GM19240 (cell line): Measurements from ENCODE around the gene HPN.
A peak's percentile ranks its signal among the peaks of the same experiment; 100 is the strongest.
"Not testable (repeated sequence)": the region's sequence is repeated elsewhere in the genome, so short reads cannot be mapped to it uniquely, and the experiment has no call there.

Experiments
- DNase-seq: peaks from one replicate; pipeline ENCODE4 v3.0.0; 2011; ENCODE audit warnings: low spot score; ENCODE audit not compliant: insufficient read length

Gene HPN

DNA sequence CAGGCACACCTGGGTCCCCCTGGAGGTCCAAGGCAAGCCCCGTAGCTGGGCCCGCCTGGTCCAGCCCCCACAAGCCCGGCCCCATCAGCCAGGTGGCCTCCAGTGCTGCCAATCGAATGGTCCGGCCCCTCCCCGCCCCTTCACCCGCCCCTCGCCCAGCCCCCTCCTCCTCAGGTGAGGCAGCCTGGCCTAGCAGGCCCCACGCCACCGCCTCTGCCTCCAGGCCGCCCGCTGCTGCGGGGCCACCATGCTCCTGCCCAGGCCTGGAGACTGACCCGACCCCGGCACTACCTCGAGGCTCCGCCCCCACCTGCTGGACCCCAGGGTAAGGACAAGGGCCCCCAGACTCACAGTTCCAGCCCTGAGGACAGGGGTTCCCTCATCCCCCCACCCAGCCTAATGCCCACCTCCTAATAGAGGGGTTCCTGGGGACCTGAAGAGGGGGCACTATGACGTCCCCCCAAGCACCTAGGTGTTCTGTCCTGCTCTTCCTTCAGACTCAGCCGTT, at the start of gene HPN:
HPN (plus strand) TSS at position 174 of the 508 bp plus-strand sequence. CDS start 786 bp downstream, outside the sequence.
- no peak for DNase-seq

DNA sequence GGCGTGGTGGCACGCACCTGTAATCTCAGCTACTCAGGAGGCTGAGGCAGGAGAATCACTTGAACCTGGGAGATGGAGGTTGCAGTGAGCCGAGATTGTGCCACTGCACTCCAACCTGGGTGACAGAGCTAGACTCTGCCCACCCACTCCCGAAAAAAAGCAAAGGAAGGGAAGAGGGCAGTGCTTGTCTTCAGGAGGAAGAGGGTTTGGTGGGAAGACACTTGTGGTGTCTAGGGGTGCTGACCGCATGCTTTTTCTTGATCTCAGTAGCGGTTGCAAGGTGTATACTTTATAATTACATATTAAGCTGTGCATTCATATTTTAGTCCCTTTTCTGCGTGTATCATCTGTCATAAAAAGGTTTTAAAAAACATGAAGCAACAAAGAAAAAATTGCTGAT, 48.9 kb upstream of the HPN start:
- DNase-seq: not testable (repeated sequence)

DNA sequence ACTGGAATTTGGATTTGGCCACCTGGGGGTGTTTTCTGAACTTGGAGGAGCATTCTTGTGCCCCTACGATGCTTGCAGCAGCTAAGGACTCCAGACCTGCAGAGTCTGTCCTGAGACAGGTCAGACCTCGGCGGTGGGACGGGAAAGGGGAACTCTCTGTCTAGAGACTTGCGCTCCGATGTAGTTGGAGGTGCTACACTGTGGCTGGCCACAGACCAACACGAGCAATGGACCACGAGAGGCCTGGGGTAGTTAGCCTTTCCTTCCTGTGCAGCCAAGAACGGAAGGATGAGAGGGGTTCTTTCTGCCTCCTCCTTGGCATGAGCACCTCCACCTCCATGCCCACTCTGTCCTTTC, 47.3 kb upstream of the HPN start:
- no peak for DNase-seq

DNA sequence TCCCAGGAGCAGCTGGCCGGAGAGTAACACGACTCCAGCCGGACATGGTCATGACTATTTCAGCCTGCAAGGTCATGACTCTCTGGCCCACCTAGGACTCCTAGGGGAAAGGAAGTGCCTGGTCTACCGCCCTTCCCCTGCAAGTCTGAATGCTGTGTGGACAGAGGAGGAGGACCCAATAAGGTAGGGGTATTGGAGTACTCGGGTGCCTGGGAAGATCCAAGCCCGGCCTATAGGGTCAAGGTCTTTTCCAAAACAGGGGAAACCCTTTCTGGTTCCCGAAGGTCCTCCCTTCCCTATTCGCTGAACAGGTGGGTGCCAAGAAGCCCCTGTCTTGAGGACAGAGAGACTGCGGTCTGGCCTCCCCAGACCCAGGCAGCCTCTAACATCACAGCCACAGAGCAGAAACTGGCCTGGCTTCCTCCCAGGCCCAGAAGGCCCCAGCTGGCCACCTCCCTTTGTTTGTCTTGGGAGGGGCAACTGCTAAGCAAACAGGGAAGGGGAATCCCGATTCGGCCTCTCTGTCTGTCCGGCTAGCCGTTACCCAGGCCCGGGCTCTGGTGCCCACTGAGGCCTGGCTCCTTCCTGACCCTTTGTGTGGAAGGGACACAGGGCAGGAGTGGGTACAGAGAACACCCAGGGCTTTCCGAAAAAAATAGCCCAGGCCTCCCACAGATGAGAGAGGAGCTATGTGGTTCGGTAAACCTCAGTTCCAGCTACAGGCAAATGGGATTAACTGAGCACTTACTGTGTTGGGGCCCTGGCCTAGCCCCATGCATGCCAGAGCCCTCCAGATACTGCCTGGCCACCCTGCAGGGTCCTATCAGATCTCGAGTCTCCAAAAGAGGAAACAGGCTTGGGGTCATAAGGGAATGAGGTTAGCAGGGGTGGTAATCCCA, 46.6 kb upstream of the HPN start:
- no peak for DNase-seq

DNA sequence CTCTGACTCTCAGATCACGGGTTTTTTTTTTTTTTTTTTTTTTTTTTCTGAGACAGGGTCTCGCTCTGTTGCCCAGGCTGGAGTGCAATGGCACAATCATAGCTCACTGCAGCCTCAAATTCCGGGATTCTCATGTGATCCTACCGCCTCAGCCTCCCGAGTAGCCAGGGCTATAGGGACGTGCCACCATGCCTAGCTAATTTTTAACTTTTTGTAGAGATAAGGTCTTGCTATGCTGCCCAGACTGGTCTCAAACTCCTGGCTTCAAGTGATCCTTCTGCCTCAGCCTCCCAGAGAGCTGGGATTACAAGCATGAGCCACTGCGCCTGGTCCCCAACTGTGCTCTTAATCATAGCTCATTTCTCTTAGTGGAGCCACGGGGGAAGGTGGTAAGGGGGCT, 46.0 kb upstream of the HPN start:
- no peak for DNase-seq

DNA sequence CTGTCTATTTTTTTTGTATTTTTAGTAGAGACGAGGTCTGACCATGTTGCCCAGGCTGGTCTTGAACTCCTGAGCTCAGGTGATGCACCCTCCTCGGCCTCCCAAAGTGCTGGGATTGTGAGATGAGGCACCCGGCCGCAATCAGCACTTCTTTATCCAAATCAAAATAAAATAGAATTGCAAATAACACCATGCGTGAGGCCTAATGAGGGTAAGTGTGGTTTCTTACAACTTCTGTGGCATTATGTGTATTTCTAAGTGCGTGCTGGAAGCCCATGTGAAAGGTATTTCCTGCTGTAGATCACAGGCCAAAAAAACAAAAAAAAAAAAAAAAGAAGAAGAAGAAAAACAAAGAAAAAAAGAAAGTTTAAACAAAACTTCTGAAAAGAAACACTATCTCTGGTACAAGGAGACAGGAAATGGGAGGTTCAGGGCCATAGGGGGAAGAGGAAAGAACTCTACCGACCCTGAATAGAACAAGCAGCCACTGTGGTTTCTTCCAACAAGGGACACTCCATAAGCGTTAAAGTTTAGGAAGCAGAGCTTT, 44.4 kb upstream of the HPN start:
- no peak for DNase-seq

DNA sequence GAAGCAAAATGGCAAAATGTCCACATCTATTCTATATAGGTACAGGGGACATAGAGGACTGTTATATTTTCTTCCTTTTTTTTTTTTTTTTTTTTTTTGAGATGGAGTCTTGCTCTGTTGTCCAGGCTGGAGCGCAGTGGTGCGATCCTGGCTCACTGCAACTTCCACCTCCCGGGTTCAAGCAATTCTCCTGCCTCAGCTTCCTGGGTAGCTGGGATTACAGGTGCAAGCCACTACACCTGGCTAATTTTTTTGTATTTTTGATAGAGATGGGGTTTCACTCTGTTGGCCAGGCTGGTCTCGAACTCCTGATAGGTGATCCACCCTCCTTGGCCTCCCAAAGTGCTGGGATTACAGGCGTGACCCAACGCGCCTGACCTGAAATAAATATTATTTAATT, 43.3 kb upstream of the HPN start:
- not testable (repeated sequence) for DNase-seq

DNA sequence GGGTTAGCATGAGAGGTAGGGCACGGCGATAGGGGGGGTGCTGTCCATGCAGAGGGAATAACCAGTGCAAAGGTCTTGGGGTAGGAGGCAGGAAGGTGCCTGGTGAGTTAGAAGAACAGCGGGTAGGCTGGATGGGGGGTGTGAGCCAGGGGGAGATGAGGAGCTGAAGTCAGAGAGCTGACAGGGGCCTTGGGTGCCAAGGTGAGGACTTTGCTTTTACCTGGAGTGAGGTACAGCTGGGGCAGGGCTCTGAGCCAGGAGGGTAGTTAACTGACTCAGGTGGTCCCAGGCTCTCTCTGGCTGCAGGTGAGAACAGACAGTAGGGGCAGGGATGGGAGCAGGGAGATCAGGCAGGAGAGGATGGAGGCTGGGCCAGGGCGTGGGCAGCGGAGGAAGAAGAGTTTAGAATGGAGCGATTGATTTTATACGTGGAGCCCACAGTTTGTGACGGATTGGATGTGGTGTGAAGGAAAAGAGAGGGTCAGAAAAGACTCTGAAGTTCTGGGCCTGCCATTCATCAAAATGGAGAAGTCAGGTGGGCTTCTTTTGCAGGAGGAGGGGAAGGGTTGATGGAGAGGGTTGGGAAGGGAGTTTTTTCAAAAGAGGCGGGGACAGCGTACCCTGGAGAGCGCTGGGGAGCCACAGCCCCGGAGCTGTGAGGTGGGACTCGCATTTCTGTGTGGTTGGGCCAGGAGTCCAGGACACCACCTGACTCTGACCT, 42.6 kb upstream of the HPN start:
- DNase-seq: no peak

DNA sequence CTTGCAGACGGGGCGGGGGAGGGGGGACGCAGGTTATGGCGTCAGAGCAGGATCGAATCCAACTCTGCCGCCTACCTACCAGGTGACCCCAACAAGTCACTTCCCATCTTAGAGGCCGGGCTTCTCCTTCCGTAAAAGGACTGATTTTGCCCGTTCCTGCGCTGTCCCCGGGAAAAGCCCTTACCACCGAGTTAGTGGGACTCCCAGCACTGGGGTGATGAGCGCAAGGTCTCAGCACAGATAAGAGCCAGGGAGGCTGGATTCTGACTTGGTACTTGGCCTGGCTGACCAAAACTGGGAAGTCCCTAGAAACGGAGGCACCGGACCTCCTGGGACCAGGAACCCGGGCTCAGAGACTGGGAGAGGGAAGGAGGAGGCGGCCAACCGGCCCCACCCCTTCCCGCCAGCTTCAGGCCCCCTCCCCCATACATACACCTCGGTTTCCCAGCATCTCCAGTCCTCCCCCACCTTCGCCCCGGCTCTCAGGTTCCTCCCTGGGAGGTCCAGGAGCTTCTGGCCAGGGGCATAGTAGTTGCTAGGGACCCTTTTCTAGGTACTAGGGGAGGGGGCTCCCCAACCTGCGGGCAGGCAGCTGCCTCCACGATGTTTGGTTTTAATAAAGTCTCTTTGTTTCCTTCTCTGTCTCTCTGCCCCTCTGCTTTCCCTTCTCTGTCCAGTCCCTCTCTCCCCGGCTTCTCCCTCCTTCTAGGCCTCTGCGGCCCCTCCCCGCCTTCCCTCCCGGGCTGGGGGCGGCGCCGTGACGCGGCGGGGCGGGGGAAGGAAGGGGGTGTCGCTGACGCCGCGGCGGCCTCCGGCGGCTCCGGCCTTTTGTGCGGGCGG, 41.8 kb upstream of the HPN start, which contains the start of gene GRAMD1A:
GRAMD1A (plus strand) TSS at position 826 of the 840 bp plus-strand sequence. CDS start 156 bp downstream, outside the sequence.
- DNase-seq: peak; percentile 88

DNA sequence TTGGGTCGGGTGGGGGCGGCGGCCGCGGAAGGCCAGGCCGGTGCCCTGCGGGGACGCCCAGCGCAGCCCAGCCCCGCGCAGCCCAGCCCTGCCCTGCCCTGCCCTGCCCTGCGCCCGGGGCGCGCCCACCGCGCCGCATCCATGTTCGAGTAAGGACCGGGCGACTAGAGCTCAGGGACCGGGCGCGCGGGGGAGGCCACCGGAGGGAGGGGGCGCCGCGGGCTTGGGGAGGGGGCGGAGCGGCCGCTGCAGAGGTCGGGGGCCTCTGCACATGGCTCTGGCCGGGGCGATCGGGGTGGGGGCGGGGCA, 41.2 kb upstream of the HPN start:
- DNase-seq: no peak

DNA sequence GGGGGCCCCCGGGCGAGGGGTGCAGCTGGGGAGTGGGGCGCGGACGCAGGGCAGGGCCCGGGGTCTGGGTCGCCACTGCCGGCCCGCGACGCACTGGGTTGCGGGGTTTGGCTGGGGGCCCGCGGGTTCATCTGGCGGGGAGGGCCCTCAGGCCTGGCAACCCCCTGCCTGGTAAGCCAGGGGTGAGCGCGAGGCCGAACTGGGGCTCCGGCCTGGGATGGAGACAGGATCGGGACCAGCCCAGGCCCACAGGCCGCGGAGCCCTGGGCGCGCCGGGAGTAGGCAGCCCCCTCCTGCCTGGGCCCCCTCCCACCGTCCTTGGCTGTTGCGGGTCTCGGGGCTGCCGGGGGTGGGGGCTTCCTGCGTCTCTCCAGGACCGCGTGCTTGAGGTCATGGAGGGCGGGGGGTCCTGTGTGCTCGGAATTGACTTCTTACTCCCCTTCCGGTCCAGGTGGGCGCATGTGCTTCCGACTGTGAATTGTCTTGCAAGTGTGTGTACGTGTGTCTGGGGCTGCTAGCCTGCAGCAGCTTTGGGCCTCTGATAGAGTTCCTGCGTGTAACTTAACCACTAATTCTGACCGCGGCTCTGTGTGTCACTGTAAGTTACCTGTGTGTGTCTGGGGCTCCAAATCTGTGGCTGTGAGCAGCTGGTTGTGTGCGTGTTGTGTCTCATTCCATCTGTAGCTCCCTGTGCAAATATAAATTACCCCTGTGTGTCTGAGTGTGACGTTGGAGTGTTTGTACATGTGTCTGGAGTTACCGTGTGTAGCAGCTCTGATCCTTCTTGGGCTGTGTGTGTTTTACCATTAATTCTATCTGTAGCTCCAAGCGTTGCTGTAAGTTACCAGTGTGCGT, 40.6 kb upstream of the HPN start:
- DNase-seq: no peak

DNA sequence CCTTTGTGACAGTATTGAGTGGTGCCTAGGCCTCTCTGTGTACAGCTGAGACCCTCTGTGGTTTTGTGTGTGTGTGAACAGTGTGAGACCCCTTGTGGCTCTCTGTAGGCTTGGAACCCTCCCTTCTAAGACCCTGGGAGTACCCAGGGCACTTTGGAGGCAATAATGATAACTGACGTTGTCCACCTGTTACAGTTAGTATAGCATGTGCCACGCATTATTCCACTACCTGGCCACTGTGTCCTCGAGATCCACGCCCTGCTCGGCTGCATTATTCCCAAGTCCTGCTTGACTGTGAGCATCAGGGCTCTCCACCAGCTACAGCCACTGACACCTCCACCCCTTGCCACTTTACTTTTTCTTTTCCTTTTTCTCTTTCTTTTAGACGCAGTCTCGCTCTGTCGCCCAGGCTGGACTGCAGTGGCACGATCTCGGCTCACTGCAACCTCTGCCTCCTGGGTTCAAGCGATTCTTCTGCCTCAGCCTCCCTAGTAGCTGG, 39.4 kb upstream of the HPN start:
- no peak for DNase-seq

DNA sequence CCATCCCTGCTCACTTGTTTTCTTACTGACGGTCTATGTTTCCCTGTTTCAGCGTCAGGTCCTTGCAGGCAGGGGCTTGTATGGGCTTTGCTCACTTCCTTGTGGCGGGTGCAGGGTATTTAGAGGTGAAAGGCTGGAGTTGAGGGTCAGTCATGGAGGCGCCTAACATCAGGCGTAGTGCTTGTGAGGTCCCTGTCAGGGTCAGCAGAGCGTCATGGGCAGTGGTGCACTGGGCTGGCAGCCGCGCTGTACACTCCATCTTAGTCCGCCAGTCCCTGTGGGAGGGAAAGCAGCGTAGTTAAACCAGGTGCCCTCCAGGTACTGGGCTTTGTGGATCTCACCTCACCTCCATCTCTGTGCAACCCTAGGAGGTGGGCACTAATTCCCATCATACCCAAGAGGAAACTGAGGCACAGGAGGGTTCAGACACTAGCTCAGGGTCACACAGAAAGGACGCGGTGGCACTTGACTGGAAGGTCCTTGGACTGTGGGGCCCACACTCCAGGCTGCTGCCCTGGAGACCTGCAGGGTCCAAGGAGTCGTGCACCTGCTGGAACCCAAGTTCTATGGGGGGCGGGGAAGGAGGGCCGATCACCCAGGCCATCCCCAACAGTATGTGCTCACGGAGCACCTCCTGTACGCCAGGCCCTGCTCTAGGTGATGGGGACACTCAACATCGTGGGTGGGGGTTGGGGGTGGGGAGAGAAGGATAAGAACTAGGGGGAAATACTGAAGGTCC, 36.8 kb upstream of the HPN start:
- DNase-seq: no peak

DNA sequence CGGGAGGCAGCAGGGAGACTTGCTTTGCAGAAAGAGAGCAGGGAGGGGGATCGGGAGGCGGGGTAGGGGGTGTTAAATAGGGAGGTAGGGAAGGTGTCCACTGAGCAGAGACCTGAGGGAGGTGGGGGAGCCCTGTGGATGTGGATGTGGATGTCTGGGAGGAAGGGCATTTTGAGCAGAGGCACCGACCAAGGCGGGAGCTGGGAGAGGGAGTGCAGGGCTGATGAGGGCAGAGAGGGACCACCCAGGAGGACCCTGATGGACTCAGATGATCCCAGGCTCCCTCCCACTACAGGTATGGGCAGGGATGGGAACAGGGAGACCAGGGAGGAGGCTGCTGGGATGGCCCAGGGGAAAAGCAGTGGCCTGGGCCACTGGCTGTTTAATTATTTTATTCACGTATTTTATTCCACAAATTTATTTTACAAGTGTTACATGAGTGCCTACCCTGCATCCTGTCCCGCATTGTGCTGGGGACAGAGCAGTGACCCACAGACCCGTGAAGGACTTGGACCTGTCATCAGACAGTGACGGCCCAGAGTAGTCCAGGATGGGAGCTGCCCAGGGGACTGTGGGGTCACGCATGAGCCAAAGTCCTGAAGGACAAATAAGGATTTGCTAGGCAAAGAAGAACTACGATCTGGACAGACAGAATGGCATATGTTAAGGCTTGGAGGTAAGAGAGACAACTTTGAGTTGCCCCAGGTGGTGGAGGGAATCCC, 36.1 kb upstream of the HPN start:
- DNase-seq: no peak

DNA sequence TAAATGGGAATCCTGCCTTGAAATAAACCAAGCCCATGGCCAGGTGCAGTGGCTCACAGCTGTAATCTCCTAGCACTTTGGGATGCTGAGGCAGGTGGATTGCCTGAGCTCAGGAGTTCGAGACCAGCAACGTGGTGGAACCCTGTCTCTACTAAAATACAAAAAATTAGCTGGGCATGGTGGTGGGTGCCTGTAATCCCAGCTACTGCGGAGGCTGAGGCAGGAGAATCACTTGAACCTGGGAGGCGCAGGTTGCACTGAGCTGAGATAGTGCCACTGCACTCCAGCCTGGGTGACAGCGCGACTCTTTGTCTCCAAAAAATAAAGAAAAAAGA, 35.5 kb upstream of the HPN start:
- not testable (repeated sequence) for DNase-seq

DNA sequence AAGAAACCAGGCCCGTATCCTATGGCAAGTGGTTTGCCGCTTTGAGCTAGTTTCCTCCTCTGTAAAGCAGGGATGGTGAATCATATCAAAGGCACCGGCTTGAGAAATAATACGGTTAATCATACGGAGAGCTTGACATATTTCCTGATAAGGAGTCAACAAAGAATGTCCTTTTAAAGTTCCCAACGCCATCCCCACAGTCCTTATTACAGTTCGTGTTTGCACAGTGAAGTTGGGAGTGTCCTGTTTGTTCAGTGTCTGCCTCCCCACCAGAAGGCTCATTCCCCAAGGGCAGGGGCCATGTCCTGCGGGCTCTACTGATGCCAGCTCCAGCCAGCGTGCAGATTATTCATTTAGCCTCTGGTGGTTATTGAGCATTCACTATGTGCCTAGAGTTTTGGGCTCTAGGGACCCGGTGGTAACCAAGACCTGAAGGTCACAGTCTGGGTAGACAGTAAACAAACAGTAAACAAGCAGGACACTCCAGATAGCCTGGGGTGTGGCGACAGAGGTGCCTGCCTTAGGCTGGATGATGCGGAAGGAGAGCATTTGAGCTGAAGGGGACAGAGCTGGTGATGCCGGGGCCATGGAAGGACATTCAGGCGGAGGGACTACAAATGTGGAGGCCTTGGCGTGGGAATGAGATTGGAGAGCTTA, 35.1 kb upstream of the HPN start:
- no peak for DNase-seq

DNA sequence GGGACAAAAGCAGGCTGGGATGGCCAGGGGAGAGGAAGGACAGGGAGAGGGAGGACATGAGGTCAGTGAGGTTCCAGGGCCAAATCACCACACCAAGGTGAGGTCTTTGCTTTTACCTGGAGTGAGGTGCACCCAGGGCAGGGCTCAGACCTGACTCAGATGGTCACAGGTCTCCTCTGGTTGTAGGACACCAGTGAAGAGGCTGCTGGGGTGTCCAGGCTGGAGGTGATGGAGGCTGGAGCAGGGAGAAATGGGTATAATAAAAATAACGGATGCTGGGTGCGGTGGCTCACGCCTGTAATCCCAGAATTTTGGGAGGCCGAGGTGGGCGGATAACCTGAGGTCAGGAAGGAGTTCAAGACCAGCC, 34.5 kb upstream of the HPN start:
- DNase-seq: no peak

DNA sequence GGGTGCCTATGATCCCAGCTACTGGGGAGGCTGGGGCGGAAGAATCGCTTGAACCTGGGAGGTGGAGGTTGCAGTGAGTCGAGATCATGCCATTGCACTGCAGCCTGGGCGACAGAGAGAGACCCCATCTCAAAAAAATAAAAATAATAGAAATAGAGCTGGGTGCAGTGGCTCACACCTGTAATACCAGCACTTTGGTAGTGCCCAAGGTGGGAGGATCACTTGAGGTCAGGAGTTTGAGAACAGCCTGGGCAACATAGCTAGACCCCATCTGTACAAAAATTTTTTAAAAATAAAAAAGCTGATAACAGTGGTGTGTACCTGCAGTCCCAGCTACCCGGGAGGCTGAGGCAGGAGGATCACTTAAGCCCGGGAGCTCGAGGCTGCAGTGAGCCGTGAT, 34.1 kb upstream of the HPN start:
- DNase-seq: not testable (repeated sequence)
